Mammary epithelial cell (primary cell): ENCODE measurements around the gene TSPAN5.

Experiments
- CTCF ChIP-seq, 2 donors: IDR thresholded peaks in 1 of 2; conservative IDR thresholded peaks in 1 of 2; 2 replicates each; pipeline ENCODE4 v1.5.1; 2011 to 2012; ENCODE audit warnings: inconsistent platforms in 2 of 2, low read length in 2 of 2, mild to moderate bottlenecking in 2 of 2, control low read depth in 1 of 2, low read depth in 1 of 2; ENCODE audit not compliant: insufficient read depth in 1 of 2; ENCODE audit errors: extremely low read depth in 1 of 2
- EZH2 ChIP-seq: IDR thresholded peaks from 2 replicates; pipeline ENCODE4 v1.6.1; 2012; ENCODE audit warnings: low read length, inconsistent platforms, borderline replicate concordance

GRCh38 chr4:98669577-98669976 is 11.2 kb upstream of the TSPAN5 start:
- TF ChIP-seq CTCF (conservative IDR thresholded peaks at IDR 0.05 in 1 of 2, IDR thresholded peaks at IDR 0.05 in 1 of 2; ENCODE audit: extremely low read depth in 1 of 2, insufficient read depth in 1 of 2, low read depth in 1 of 2, low read length in 2 of 2): no peak
- no peak for TF ChIP-seq EZH2
